H9 (cell line): Measurements from ENCODE around the gene PPM1G. TPM values are rescaled to one million over a fixed set of nuclear protein-coding genes. Genes with fewer than 3 reads are reported as not detected.

Experiments
- DNase-seq: peaks from one replicate; pipeline ENCODE4 v3.0.0-alpha.2; 2017
- H2AFZ ChIP-seq: one replicate; pipeline ENCODE4 v1.6.1; 2013; ENCODE audit warnings: mild to moderate bottlenecking, low read length, control low read depth, moderate library complexity
- H2AK5ac ChIP-seq: 2 replicates; pipeline ENCODE4 v1.6.1; 2013; ENCODE audit warnings: low read length, control low read depth, mixed read lengths; ENCODE audit not compliant: insufficient read length
- H2BK120ac ChIP-seq: one replicate; pipeline ENCODE4 v1.6.1; 2013; ENCODE audit warnings: low read depth, mild to moderate bottlenecking, low read length, control low read depth, inconsistent platforms; ENCODE audit not compliant: poor library complexity, severe bottlenecking
- H2BK12ac ChIP-seq: 2 replicates; pipeline ENCODE4 v1.6.1; 2013; ENCODE audit warnings: low read length, control low read depth, mixed read lengths, low read depth; ENCODE audit not compliant: insufficient read length
- H2BK15ac ChIP-seq: 2 replicates; pipeline ENCODE4 v1.6.1; 2013; ENCODE audit warnings: low read depth, low read length, control low read depth
- H2BK20ac ChIP-seq: one replicate; pipeline ENCODE4 v1.6.1; 2013; ENCODE audit warnings: low read depth, mild to moderate bottlenecking, low read length, control low read depth, inconsistent platforms; ENCODE audit not compliant: poor library complexity, severe bottlenecking
- H2BK5ac ChIP-seq: 2 replicates; pipeline ENCODE4 v1.6.1; 2013; ENCODE audit warnings: low read length, control low read depth, mixed read lengths; ENCODE audit not compliant: insufficient read length
- H3K14ac ChIP-seq: 2 replicates; pipeline ENCODE4 v1.6.1; 2013; ENCODE audit warnings: low read length, control low read depth; ENCODE audit not compliant: insufficient read depth
- H3K18ac ChIP-seq: 2 replicates; pipeline ENCODE4 v1.6.1; 2013; ENCODE audit warnings: low read depth, mild to moderate bottlenecking, mixed read lengths, low read length, control low read depth; ENCODE audit not compliant: insufficient read length
- H3K23ac ChIP-seq: 2 replicates; pipeline ENCODE4 v1.6.1; 2013; ENCODE audit warnings: low read length, control low read depth, mixed read lengths, low read depth; ENCODE audit not compliant: insufficient read length
- H3K23me2 ChIP-seq: 2 replicates; pipeline ENCODE4 v1.6.1; 2013; ENCODE audit warnings: low read depth, mild to moderate bottlenecking, mixed read lengths, low read length, control low read depth; ENCODE audit not compliant: insufficient read length, poor library complexity, severe bottlenecking
- H3K27ac ChIP-seq: 2 replicates; pipeline ENCODE4 v1.5.1; 2013; ENCODE audit warnings: low read length, control low read depth, mixed read lengths, low read depth; ENCODE audit not compliant: insufficient read length
- H3K27me3 ChIP-seq: 2 replicates; pipeline ENCODE4 v1.6.1; 2013; ENCODE audit warnings: low read length, control low read depth, inconsistent platforms; ENCODE audit not compliant: insufficient read depth
- H3K4ac ChIP-seq: 2 replicates; pipeline ENCODE4 v1.6.1; 2013; ENCODE audit warnings: low read depth, mild to moderate bottlenecking, control low read depth, inconsistent platforms, low read length, moderate library complexity
- H3K4me1 ChIP-seq: 2 replicates; pipeline ENCODE4 v1.6.1; 2013; ENCODE audit warnings: low read length, control low read depth, inconsistent platforms; ENCODE audit not compliant: insufficient read depth
- H3K4me2 ChIP-seq: 2 replicates; pipeline ENCODE4 v1.6.1; 2013; ENCODE audit warnings: low read length, control low read depth, mixed read lengths; ENCODE audit not compliant: insufficient read length, insufficient read depth
- H3K56ac ChIP-seq: 2 replicates; pipeline ENCODE4 v1.6.1; 2013; ENCODE audit warnings: low read depth, mild to moderate bottlenecking, mixed read lengths, low read length, control low read depth; ENCODE audit not compliant: insufficient read length
- H3K79me1 ChIP-seq: 2 replicates; pipeline ENCODE4 v1.6.1; 2013; ENCODE audit warnings: low read depth, mild to moderate bottlenecking, moderate library complexity, low read length, control low read depth, inconsistent platforms; ENCODE audit not compliant: insufficient read depth, poor library complexity, severe bottlenecking
- H3K79me2 ChIP-seq: 2 replicates; pipeline ENCODE4 v1.6.1; 2013; ENCODE audit warnings: low read length, control low read depth, inconsistent platforms; ENCODE audit not compliant: insufficient read depth
- H3K9ac ChIP-seq: 2 replicates; pipeline ENCODE4 v1.6.1; 2013; ENCODE audit warnings: low read length, control low read depth, mixed read lengths; ENCODE audit not compliant: insufficient read length; ENCODE audit errors: extremely low read depth
- H3K9me3 ChIP-seq: one replicate; pipeline ENCODE4 v1.6.1; 2013; ENCODE audit warnings: low read depth, low read length, inconsistent platforms; ENCODE audit not compliant: control insufficient read depth
- H3T11ph ChIP-seq: one replicate; pipeline ENCODE4 v1.6.1; 2013; ENCODE audit warnings: mild to moderate bottlenecking, low read length, control low read depth, inconsistent platforms
- H4K20me1 ChIP-seq: one replicate; pipeline ENCODE4 v1.6.1; 2013; ENCODE audit not compliant: control insufficient read depth, insufficient read length, insufficient read depth
- H4K5ac ChIP-seq: 2 replicates; pipeline ENCODE4 v1.6.1; 2013; ENCODE audit warnings: low read depth, mild to moderate bottlenecking, mixed read lengths, low read length, control low read depth; ENCODE audit not compliant: insufficient read length
- H4K8ac ChIP-seq: replicated peaks from 2 replicates; pipeline ENCODE4 v1.6.1; 2013; ENCODE audit warnings: low read length, control low read depth, mixed read lengths, low read depth; ENCODE audit not compliant: insufficient read length
- H4K91ac ChIP-seq: 2 replicates; pipeline ENCODE4 v1.6.1; 2013; ENCODE audit warnings: low read depth, mild to moderate bottlenecking, moderate library complexity, mixed read lengths, low read length, control low read depth; ENCODE audit not compliant: insufficient read length
- H3K27ac Mint-ChIP-seq, 3 experiments: 2 replicates in 2 of 3; 3 replicates in 1 of 3; pipeline ENCODE4 v1.8.0; 2020 to 2021; ENCODE audit warnings: mixed read lengths in 3 of 3, mild to moderate bottlenecking in 1 of 3, moderate library complexity in 1 of 3
- H3K27me3 Mint-ChIP-seq: 2 replicates; pipeline ENCODE4 v1.8.0; 2021; ENCODE audit warnings: low read depth, mild to moderate bottlenecking, moderate library complexity, mixed read lengths
- H3K36me3 Mint-ChIP-seq, 3 experiments: 2 replicates in 2 of 3; 3 replicates in 1 of 3; pipeline ENCODE4 v1.8.0; 2020 to 2021; ENCODE audit warnings: low read depth in 3 of 3, mixed read lengths in 3 of 3; ENCODE audit not compliant: insufficient read depth in 1 of 3
- H3K4me1 Mint-ChIP-seq, 2 experiments: 2 replicates each; pipeline ENCODE4 v1.8.0; 2020; ENCODE audit warnings: mixed read lengths in 2 of 2
- H3K4me3 Mint-ChIP-seq, 2 experiments: 2 replicates in 1 of 2; 3 replicates in 1 of 2; pipeline ENCODE4 v1.8.0; 2020 to 2021; ENCODE audit warnings: mild to moderate bottlenecking in 2 of 2, mixed read lengths in 2 of 2, moderate library complexity in 1 of 2
- H3K9me3 Mint-ChIP-seq, 2 experiments: 2 replicates in 1 of 2; 3 replicates in 1 of 2; pipeline ENCODE4 v1.8.0; 2020; ENCODE audit warnings: mild to moderate bottlenecking in 2 of 2, mixed read lengths in 2 of 2, moderate library complexity in 1 of 2
- CTCF ChIP-seq: fragments of 200-600 bp; sonication (generic); conservative IDR thresholded peaks from 3 replicates; pipeline ENCODE4 v1.8.0; 2021; ENCODE audit warnings: antibody characterized with exemption, mild to moderate bottlenecking
- WGBS: extraction: QIAGEN DNeasy Blood & Tissue Kit; methylation state at CpG from one replicate; pipeline ENCODE4 v1.1.7; 2013; ENCODE audit warnings: missing lambda C conversion rate, low lambda C conversion rate, mixed read lengths; ENCODE audit not compliant: insufficient read length; ENCODE audit errors: extremely low coverage; 5-methylcytosine and 5-hydroxymethylcytosine counted together
- total RNA-seq: library from RNA; stranded (reverse); gene quantifications from 2 replicates; pipeline ENCODE4 v1.2.1, GENCODE V29; 2021

Gene PPM1G
- total RNA-seq, 1 experiment from 2014 or later, result 146 TPM

DNA sequence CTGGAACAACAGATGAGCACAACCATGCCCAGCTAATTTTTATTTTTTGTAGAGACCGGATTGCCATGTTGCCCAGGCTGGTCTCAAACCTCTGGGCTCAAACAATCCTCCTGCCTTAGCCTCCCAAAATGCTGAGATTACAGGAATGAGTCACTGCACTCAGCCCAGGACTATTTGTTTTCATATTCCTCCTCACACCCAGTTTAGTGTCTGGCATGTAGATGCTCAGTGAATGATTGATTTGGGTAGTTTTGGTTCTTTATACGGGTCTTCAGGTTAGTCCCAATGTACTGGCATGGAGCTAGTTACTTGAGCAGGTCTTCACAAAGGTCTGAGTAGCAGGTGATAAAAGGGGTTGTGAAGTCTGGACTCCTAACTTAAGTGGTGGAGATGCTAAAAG, 45.5 kb downstream of the PPM1G start:
- H3K18ac ChIP-seq, result no peak overlapping the region
- no peak overlapping the region for H3T11ph ChIP-seq
- H3K27ac ChIP-seq, result no peak overlapping the region
- no peaks in the 10 kb centered on the region for H3K79me2 ChIP-seq
- H3K27me3 Mint-ChIP-seq, result no peaks in the 10 kb centered on the region
- H3K9me3 Mint-ChIP-seq, result no peaks in the 10 kb centered on the region
- no peak overlapping the region for H2BK15ac ChIP-seq
- peaks cover 0 to 3% of the 10 kb centered on the region in 2 experiments; a peak in 2 of 4 replicates for H3K4me1 Mint-ChIP-seq
- no peak overlapping the region for H4K91ac ChIP-seq
- no peak overlapping the region for H2BK5ac ChIP-seq
- no peak overlapping the region for H2AK5ac ChIP-seq
- WGBS, result no CpG with 5 or more reads among the region's 2 CpGs
- H4K8ac ChIP-seq, result no peak overlapping the region
- no peak overlapping the region for H3K4me2 ChIP-seq
- H2BK20ac ChIP-seq, result no peak overlapping the region
- no peak overlapping the region for H4K5ac ChIP-seq
- no peaks in the 10 kb centered on the region for H3K4me1 ChIP-seq
- H3K4me3 Mint-ChIP-seq, result no peak overlapping the region
- no peaks in the 10 kb centered on the region for H3K23me2 ChIP-seq
- H3K27me3 ChIP-seq, result no peaks in the 10 kb centered on the region
- no peak for DNase-seq
- no peak overlapping the region for H3K4ac ChIP-seq
- H3K14ac ChIP-seq, result no peak overlapping the region
- no peak for TF ChIP-seq CTCF
- peaks cover 28 to 56% (median 45%) of the 10 kb centered on the region in 3 experiments; a peak in 6 of 7 replicates for H3K36me3 Mint-ChIP-seq
- H3K56ac ChIP-seq, result no peak overlapping the region
- H3K9ac ChIP-seq, result no peak overlapping the region
- H2AFZ ChIP-seq, result no peak overlapping the region
- no peak overlapping the region; a peak in 1 of 7 replicates for H3K27ac Mint-ChIP-seq
- no peak overlapping the region for H3K23ac ChIP-seq
- no peak overlapping the region for H2BK12ac ChIP-seq
- no peak overlapping the region for H2BK120ac ChIP-seq
- H4K20me1 ChIP-seq, result no peaks in the 10 kb centered on the region
- H3K9me3 ChIP-seq, result no peaks in the 10 kb centered on the region
- H3K79me1 ChIP-seq, result no peaks in the 10 kb centered on the region
